HG03175 (cell line): ENCODE measurements around the gene MAST4.

Experiments used
- ATAC-seq: cut with Tn5 transposase; IDR thresholded peaks from one replicate; pipeline ENCODE4 v1.9.1; 2021; ENCODE audit warnings: mild to moderate bottlenecking, moderate library complexity; ENCODE audit not compliant: unreplicated experiment

MAST4 gene

DNA sequence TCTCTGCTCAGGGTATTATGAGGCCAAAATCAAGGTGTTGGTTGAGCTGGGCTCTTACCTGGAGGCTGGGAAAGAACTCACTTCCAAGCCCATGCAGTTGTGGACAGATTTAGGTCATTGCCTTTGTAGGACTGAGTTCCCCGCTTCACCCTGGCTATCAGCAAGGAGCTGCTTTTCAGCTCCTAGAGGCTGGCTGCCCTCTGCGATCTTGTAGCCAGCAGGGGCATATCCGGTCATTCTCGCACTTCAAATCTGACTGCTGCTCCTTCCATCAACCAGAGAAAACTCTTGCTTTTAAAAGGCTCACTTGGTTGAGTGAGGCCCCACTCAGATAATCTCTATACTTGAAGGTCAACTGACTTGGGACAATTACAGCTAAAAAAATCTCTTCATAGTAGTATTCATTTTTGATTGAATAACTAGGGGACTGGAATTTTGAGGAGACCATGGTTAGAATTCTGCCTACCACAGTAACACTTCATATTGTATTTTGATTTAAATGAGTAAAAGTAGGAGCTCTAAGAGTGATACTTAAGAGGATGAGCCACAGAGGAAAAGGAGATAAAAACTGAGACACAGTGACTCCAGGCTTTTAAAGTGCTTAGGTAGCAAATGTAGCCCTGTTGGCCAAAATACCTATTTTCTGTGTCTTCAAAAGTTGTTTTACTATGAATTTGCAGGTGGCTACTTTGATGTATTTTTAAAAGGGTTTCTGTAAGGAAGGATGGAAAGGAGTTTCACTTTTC lies 463.0 kb downstream of the MAST4 start:
- no peak for ATAC-seq

DNA sequence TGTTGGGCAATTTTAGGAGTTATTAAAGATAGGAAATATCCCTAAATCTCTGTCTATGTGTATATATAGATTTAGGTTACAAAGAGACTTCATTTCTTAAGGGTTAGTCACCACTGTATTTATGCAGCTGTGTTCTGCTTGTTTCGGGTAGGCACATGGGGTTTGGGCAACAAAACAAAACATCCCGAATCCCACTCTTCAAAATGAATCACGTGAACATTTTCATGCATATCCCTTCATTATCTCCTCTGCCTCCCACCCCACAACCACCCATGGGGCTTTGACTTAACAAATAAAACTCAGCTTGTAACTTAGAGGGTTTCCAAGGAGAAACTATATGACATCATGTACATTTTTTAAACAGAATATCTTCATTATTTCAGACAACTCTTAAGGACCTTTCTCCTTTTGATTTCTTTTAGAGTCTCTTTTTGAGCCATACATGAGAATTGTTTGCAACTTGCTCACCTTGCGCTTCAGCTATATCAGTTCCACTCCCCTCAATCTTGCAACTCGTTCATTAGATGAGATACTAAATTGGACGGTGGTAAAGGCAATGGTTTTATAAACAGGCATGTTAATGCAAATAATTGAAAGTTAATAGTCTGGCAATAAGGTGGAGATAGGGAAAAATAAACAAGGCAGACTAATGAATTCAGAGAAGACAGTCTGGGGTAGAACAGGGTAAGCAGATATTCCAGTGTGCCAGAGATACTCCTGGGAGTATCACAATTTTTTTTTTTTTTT lies 463.7 kb downstream of the MAST4 start:
- no peak for ATAC-seq

GRCh38 chr5:67061511-67061910 lies 465.3 kb downstream of the MAST4 start:
- ATAC-seq = no peak

GRCh38 chr5:67063055-67063454 lies 466.9 kb downstream of the MAST4 start:
- no peak for ATAC-seq

- ATAC-seq = no peak
Observed at GRCh38 chr5:67063791-67064190, 467.6 kb downstream of the MAST4 start.

DNA sequence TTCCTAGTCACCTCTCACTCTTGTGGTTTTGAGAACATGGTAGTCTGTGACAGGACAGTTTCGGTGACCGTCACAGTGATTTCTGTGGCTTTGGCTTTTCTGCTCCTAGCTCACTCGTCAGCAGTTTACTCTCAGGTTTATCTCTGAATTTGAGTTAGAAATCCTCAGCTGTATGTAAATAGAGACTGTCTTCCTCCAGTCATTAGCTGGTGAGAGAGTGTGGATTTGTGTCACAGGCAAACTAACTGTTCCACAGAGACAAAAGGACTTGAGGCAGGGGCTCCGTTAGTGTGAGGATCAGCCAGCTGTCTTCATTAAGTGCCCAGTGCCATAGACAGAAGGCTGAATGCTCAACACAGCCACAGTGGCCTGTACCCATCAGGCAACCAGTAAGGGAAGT lies 469.0 kb downstream of the MAST4 start:
- ATAC-seq = no peak

DNA sequence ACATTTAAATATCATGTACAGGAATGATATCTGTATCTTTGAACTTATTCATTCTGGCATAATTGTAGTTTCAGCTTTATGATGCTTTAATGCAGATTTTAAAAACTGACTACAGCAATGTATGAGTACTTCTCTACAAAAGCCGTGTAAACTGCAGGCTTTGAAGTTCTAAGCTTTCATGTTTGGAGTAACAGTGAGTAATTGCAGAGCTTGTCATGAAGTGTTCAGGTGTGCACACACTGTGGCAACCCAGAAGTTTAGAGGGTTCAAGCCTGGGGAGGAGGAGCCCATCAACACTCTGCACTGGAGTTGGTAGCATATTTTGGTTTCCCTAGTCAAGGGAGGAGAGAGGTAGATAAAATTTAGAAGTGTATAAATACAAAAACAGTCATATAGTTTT lies 469.5 kb downstream of the MAST4 start:
- ATAC-seq = no peak

GRCh38 chr5:67066815-67067214 lies 470.6 kb downstream of the MAST4 start:
- ATAC-seq = no peak

- no peak for ATAC-seq
Observed at GRCh38 chr5:67073045-67073680, 477.0 kb downstream of the MAST4 start.

DNA sequence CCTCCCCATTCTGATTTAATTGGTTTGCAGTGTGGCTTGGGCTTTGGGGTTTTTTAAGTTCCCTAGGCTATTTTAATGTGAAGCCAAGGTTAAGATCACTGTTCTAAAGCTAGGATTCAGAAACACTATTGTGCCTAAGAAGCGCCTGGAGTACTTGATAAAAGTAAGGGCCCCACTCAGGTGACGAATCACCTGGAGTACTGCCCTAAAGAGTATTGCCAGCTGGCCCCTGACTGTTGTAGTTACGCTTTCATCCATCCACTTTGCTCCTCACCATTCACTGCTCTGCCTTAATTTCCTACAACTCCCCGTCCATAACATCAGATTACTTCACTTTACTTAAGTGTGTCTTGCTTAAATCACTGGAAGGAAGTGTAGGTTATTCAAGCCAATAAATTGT lies 481.1 kb downstream of the MAST4 start:
- ATAC-seq = no peak

- ATAC-seq = no peak
Observed at GRCh38 chr5:67081261-67081660, 485.1 kb downstream of the MAST4 start.

DNA sequence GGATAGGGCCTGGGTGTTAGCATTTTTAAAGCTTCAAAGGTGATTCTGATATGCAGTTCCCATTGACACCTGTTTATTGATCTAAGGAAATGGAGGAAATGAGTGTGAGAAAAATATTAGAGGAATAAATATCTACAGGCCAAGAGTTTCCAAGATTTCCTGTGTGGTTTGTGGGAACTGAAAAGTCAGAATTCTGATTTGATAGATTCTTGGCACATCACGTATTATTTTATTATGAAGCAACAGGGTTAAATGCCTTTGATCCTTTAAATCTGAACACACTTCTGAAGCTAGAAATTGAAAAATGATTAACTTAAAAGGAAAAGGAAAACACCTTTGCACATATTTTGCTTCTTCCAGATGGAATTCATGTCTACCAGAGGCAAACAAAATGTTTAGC lies 486.7 kb downstream of the MAST4 start:
- no peak for ATAC-seq

DNA sequence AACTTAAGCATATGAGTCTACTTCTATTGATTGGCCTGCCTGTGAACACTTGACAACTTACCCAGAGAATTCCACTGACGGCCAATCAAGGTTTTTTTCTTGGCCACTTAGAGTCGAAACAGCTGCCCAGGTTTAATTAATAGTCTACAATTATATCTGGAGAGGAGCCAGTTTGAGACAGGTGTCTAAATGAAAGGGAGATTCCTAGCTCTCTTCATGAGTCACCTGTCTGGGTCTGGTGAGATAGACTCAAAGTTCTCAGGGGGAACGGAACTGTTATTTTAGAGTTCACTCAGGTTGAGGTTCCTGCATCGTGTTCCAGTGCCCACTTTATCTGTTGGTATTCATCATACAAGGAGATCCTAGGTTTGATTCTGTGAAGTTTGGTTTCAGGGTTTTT lies 489.4 kb downstream of the MAST4 start:
- ATAC-seq = no peak

DNA sequence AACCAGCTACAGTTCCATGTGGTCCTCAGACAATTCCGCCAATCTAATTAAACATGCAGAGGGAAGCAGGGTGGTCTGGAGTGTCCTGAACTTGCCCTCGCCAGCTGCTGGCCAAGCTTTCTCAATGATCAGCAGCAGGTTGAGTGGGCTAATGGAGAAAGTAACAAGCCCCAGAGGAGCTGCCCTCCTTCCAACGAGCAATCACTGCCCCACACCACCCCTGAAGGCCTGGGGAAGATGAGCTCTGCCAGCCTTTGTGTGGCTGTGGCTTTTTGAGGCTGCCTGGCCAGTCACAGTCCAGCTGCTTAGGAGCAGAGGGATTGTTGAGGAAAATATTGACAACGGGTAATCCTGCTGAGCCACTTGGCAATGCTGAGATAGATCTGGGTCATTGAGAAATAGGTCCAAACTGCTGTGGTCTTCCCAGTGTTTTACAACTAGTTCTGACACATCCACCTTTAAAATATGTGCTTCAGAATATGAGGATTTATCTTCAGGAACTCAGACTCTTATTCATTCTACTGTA lies 493.1 kb downstream of the MAST4 start:
- no peak for ATAC-seq

DNA sequence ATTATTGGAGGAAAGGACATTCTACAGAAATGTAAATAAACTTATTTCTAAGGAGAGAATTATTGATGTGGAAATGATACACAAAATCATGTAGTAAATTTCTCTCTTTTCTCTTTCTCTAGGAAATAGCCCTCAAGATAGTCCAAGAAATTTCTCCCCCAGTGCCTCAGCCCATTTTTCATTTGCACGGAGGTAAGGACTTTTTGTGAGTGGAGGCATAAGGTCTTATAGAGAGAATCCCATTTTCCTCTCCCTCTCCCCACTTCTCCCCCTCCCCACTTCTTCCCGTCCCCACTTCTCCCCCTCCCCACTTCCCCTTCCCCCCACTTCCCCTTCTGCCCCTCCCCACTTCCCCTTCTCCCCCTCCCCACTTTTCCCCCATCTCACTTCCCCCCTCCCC lies 493.8 kb downstream of the MAST4 start:
- ATAC-seq = no peak

GRCh38 chr5:67090593-67090992 lies 494.4 kb downstream of the MAST4 start:
- ATAC-seq = no peak

GRCh38 chr5:67092535-67092934 lies 496.3 kb downstream of the MAST4 start:
- no peak for ATAC-seq

DNA sequence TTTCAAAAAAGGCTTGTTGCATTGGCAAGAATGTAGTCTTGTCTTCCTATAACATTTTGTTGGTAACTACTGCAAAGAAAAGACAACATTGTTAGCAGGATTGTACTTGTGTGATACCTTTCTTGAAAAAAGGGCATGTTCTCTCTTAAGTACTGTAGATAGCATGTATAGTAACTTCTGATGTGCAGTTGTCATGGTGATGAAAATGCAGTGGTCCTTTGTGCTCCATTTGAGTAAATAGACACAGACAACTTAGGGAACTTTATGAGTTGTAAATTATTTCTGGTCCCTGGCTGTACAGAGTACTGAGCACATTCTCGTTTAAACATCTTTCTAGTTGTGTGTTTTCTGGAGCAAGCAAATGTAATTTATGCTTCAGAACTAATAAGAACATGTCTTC lies 497.1 kb downstream of the MAST4 start:
- ATAC-seq = no peak

- ATAC-seq = no peak
Observed at GRCh38 chr5:67094476-67095300, 498.5 kb downstream of the MAST4 start.

DNA sequence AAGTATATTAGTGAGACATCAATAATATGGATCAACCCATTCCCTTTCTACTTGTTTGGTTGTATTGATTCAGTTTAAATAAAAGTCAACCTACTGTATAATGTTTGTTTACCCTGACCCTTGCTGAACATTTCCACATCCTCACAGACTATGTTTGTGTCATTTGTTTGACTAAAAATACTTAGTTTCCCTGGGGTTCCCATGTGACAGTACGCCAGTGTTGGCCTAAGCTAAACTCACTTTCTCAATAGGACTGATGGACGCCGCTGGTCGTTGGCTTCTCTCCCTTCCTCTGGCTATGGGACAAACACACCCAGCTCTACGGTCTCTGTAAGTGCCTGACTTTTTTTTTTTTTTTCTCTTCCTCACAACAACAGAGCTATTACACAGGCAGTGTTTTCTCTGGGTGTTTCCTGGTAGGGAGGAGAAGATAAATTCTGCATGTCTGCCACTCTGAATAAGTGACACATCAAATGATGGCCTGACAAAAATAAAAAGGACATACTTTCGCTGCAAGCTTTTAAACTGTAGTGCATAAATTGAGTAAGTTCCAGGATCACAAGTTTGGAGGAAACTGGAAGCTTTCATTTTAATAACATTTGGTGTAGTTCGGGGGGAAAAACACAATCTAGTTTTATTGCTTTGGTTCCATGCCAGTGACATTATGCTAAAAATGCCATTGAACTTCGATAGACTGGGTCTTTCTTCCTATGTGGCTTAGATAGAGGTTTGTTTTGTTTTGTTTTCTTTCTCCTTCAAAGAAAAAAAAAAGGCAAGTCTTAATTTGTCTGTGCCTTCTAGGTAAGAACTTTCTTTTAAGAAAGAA lies 499.4 kb downstream of the MAST4 start:
- ATAC-seq = no peak
